Measurements from ENCODE around the gene LIPE.
"Not testable (repeated sequence)": the region's sequence is repeated elsewhere in the genome, so short reads cannot be mapped to it uniquely, and the experiment has no call there.

LIPE gene, protein sequence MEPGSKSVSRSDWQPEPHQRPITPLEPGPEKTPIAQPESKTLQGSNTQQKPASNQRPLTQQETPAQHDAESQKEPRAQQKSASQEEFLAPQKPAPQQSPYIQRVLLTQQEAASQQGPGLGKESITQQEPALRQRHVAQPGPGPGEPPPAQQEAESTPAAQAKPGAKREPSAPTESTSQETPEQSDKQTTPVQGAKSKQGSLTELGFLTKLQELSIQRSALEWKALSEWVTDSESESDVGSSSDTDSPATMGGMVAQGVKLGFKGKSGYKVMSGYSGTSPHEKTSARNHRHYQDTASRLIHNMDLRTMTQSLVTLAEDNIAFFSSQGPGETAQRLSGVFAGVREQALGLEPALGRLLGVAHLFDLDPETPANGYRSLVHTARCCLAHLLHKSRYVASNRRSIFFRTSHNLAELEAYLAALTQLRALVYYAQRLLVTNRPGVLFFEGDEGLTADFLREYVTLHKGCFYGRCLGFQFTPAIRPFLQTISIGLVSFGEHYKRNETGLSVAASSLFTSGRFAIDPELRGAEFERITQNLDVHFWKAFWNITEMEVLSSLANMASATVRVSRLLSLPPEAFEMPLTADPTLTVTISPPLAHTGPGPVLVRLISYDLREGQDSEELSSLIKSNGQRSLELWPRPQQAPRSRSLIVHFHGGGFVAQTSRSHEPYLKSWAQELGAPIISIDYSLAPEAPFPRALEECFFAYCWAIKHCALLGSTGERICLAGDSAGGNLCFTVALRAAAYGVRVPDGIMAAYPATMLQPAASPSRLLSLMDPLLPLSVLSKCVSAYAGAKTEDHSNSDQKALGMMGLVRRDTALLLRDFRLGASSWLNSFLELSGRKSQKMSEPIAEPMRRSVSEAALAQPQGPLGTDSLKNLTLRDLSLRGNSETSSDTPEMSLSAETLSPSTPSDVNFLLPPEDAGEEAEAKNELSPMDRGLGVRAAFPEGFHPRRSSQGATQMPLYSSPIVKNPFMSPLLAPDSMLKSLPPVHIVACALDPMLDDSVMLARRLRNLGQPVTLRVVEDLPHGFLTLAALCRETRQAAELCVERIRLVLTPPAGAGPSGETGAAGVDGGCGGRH

DNA sequence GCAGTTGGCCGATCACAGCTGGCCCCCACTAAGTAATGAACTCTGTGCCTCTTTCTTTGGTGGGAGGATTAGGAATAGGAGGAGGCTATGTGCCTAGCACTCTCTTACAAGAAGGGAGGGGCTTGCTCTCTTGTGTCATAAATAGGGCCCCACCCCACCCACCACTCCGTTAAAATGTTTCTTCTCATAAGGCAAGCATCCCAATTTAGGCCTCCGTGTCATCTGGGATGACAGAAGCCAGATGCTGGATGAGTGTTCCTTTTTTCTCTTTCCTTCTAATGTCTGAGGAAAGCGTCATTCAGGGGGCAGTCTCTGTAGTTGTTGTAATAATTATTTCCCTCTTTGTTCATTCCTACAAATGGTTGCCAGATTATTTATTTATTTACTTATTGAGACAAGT is at the start of gene LIPE:
TSS of gene LIPE (minus strand) at position 76 of the 400 bp plus-strand sequence. CDS start 239 bp downstream, outside the sequence.
- DNase-seq: no peak

DNA sequence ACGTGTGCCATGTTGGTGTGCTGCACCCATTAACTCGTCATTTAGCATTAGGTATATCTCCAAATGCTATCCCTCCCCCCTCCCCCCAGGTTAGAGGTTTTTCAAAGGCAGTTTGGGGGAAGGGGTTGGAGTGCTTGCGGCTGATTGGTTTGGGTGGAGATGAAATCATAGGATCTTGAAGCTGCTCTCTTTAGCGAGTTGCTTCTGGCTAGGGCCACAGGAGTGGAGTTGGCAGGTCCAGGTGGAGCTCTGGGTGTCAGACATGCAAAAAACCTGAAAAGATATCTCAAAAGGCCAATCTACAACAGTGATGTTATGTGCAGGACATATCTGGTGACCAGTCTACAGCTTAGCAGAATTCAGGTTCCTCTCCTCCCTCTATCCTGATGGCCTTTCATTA is 48.2 kb upstream of the LIPE start:
- DNase-seq: no peak

DNA sequence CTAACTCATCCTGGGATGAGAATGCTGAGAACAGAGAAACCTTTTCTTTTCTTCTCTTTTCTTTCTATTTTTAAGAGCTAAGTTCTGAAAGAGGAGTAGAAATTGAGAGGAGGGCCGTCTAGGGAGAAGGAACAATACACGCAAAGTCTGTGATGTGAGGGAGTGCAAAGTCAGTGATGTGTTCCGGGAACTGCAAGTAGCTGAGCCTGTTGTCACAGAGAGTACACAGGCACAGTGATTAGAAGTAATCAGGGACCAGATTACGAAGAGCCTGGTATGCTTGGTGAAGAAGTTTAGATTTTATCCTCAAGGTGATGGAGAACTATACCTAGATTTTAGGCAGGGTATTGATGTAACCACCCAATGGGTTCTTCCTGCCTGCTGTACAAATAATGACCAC is 47.6 kb upstream of the LIPE start:
- DNase-seq: no peak

DNA sequence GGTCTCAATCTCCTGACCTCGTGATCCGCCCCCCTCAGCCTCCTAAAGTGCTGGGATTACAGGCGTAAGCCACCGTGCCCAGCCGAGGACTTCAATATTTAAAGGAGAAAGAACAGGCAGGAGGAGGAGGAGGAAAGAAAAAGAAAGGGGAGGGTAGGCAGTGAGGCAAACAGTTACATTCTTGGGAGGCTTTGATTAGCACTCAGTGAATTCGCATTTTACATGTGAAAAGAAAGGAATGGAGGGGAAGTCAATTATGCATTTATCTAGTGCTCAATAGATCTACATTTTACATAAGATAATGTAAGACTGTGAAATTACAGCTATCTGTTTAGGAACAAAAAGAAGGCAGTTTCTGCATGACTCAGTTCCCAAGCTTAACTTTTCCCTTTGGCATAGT is 46.5 kb upstream of the LIPE start:
- no peak for DNase-seq

DNA sequence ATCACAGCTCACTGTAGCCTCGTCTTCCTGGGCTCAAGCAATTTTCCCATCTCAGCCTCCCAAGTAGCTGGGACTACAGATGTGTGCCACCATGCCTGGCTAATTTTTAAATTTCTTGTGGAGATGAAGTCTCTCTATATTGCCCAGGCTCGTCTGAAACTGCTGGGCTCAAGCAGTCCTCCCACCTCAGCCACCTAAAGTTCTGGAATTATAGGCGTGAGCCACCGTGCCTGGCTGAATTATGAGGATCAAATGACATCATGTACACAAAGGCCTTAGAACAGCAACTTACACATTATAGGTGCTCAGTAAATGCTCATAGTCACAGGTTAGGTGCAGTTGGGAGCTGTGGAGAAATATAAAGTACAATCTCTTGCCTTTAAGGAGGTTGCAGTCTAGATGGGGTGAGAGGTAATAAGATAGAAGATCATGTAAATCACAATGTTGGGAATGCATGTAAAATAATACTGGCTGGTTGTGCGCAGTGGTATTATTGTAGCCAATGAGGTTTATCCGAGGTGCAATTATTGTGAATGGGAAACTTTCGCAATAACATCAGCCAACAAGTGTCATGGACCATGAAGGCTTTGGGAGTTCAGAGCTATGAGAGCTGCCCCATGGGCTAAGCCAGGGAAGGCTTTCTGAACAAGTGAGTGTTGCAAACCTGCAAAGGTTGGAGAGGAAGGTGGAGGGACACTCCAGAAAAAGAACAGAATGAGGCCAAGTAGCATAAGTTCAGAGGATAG is 45.4 kb upstream of the LIPE start:
- no peak for DNase-seq

DNA sequence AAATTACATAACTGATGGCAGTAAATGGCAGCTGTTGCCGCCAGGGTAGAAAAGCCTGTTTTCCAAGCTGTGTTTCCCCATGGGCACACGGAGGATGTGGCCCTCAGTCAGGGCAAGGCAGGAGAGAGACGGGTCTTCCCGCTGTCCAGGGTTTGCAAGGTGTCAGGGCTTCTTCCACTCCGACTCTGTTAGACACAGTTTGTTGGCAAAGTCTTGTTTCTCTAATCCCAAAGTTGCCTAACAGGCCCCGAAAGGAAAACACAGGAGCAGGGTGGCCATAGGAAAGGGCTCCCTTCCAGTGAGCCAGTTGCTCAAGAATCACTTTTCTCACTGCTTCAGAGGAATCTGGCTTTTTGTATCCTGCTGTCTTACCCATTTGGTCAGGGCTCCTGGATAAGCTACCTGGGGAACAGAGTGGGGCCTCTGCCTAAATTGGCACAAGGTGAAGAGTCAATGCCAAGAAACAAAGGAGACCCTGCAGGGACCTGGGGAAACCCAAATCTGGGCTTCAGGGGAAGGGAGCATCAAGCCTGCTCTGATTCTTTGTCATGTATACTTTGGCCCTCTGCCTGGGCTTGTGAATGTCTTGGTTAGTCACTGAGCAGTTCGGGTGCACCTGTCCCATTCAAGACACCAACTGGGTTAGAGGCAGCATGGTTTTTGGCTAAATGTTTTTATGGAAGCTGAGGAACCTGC is 44.5 kb upstream of the LIPE start:
- DNase-seq: no peak

DNA sequence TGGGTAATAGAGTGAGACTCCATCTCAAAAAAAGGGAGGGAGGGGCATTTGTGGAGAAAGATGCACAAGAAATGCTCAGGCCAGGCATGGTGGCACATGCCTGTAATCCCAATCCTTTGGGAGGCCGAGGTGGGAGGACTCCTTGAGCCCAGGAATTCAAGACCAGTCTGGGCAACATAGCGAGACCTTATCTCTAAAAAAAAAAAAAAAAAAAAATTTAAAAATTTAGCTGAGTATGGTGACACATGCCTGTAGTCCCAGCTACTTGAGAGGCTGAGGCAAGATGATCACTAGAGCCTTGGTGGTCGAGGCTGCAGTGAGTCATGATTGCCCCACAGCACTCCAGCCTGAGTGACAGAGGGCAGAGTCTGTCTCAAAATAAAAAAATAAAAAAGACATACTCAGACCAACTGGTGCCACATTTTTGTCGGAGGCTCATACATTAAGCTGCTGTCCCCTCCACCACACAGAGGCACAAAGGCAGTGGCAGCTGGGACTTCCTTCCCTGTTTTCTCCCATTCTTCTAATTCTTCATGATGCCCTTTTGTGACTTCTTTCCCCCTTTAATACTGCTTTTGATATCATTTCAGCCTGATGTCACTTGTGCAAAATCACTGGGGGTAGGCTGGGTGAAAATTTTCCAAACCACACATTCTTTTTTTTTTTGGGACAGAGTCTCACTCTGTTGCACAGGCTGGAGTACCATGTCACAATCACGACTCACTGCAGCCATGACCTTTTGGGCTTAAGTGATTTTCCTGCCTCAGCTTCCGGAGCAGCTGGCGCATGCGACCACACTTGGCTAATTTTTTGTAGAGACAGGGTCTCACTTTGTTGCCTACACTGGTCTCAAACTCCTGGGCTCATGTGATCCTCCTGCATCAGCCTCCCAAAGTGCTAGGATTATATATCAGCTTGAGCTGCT is 42.4 kb upstream of the LIPE start:
- no peak for DNase-seq

DNA sequence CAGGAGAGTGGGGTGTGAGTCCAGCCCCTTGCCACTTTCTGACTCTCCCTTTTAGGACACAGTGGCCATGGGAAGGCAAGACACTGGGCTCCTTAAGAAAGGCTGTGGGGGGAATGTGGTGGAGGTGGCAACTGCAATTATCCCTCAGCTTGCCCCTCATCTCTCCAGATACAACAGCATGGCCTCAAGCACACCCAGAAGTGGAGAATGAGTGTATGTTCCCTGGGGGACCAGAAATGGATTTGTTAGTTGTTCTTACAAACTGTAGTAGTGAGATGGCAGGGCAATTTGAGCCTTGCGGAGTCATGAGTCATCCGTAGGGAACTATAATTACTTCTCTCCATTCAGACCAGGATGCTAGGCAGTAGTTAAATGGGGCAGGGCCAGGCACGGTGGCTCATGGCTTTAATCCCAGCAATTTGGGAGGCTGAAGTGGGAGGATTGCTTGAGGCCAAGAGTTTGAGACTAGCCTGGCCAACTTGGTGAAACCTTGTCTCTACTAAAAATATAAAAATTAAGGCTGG is 41.1 kb upstream of the LIPE start:
- DNase-seq: no peak

DNA sequence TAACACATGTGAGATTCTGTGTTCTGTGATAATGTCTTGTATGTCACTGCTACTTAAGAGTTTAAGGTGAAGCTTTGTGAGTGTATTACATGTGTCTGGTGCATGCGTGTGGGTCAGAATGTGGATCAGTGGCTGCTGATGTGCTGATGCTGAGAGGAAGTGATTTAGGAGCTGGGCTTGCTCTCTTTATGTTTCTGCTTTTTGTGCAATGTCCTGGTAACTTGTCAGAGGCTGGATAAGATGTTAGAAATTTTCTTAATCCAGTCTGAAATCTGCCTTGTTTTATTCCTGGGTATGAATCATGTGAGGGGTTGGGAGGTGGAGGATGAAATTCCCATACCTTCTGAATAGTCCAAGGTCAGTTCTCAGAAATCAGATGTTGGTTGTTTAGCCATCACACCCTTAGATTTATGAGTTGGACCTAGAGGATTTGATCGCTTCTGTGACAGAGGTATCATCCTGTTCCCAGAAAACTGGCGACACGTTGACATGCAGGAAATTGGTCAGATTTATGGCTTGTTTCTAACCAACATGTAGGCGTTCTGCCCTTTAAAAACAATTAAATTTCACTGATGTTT is 40.1 kb upstream of the LIPE start:
- no peak for DNase-seq

DNA sequence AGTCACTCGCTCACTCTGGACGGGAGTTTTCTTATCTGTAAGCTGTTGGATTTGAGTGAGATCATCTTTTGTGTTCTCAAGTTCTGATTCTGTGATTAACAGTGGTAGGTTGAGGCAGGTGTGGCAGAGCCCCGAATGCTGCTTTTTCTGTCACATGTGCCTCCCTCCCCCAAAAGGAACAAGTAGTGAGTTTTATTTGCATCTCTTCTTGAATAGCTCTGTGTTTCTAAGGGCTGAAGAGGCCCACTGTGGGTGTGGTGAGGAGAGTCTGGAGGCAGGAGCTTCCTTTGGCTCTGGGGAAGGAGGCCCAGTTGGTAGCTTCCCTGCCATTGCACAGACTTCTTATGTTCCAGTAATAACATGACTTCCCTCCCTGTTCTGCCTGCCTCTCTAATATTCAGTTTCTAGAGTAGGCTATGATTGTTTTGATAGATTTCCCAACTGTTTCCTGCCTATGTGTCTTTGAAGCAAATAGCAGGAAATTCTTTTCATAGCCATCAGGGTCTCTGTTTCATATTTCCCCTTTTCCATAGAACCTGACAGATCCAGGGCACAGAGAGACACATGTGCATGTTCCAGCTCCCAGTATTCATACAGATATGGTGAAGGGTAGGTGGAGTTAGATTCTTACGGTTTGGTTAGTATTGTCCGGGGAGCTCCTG is 39.5 kb upstream of the LIPE start:
- no peak for DNase-seq

DNA sequence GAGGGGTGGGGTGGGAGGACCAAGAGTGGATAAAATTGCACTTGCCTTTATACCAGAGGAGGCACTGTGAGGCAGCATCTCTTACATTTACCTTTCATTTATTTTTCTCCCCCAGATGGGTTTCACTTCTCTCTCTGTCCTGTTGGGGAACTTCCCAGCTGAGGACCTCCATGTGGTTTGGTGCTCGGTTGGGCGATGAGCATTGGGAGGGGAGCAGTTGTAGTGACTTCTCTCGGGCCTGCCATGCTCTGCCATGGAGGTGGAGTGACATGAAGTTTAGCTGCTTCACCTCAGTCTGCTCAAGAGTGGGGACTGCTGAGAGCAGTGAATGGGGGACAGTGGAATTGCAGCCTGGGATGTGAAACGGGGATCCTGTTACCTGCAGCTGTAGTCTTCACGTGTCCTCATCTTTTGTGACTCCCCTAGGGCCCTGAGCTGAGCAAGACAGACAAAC is 38.7 kb upstream of the LIPE start:
- DNase-seq: no peak

DNA sequence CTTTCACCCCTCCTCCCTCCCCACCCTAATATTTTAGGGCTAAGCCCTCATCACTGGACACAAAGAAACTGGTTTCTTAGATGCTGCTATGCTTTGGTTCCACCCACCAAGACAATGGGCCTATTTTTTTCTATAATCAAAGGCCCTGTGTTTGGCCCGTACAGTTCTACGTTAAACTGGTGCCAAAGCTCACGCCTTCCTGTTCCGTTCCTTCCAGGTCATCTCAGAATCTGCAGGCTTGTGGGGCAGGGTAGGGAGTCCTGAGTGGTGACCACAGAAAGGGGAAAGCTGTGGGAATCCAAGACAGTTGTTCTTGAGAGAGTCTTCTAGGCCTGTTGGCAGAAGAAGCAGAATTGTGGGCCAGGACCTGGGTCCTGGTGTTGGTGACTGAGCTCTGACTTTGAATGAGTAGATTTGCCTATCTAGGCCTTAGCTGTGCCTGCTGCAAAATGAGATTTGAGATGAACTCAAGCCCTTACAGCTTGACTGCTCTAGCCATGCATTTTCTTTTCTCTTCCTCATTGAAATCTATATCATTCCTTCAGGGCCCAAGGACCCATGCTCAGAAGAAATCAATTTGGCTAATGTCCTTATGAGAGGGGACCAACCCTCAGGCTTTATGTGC is 34.6 kb upstream of the LIPE start:
- DNase-seq: no peak

DNA sequence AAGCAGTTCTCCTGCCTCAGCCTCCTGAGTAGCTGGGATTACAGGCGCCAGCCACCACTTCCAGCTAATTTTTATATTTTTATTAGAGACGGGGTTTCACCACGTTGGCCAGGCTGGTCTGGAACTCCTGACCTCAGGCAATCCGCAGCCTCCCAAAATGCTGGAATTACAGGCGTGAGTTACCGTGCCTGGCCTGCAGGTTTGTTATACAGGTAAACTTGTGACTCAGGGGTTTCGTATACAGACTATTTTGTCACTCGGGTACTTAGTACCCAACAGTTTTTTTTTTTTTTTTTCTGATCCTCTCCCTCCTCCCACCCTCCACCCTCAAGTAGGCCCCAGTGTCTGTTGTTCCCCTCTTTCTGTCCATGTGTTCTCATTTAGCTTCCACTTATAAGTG is 34.0 kb upstream of the LIPE start:
- DNase-seq: not testable (repeated sequence)

DNA sequence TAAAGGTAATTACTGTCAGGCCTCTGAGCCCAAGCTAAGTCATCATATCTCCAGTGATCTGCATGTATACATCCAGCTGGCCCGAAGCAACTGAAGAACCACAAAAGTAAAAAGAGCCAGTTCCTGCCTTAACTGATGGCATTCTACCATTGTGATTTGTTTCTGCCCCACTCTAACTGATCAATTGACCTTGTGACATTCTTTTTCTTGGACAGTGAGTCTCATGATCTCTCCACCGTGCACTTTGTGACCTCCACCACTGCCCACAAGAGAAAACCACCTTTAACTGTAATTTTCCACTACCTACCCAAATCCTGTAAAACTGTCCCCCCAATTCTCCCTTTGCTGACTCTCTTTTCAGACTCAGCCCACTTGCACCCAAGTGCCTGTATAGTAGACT is 32.7 kb upstream of the LIPE start:
- no peak for DNase-seq

DNA sequence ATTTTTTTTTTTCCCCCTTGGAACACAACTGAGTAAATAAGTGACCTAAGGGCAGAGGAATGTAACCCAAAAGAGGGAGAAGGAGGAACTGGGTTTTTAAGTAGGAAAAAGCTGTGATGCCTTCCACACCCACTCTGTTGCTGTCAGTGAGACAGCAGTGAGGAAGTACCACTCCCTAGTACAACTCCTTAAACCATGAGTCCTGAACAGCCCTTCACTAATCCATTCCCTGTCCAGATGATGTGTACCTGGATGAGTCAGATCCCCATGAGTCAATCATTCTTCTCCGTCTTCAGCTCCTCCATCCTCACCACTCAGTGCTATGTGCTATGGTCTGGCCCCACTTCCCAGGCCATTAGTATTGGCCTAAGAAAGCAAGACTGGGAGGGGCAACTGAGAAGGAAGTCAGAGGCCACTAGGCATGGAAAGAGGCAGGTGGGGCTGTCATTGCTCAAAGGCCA is 28.5 kb upstream of the LIPE start:
- DNase-seq: no peak

DNA sequence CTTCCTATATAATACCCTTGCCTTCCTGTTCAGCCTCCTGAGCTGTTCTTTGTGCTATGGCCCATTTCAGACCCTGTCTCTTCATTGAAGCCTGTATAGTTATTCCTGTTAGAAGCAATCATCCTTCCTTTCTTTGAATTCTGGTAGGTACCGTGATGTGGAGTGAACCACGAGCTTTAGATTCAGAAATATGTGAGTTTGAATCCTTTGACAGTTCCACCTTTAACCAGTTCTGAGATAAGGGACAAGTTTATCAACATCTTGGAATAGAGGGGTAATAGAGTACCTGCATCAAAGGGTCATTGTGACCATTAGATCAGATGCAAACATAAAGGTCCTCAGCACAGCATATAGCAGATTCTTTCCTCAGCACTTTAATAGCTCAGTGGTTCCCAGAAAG is 27.9 kb upstream of the LIPE start:
- no peak for DNase-seq

DNA sequence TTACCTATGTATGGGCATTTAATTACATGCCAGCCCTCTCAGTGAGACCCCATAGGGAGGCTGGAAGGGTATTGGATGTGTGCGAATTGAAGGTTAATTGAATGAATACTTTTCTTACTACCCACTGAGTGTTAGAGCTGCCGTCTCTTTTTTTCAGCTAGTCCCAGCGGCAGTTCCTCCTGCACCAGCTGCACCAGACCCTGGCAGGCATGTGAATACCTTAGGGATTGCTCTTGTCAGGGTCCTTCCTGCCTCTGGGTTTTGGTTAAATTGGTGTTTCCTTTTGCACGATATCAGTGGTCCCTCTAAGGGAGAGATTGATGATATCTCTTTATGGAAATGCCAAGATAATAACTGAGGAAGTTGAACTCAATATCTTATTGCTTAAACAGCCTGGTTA is 25.4 kb upstream of the LIPE start:
- no peak for DNase-seq

DNA sequence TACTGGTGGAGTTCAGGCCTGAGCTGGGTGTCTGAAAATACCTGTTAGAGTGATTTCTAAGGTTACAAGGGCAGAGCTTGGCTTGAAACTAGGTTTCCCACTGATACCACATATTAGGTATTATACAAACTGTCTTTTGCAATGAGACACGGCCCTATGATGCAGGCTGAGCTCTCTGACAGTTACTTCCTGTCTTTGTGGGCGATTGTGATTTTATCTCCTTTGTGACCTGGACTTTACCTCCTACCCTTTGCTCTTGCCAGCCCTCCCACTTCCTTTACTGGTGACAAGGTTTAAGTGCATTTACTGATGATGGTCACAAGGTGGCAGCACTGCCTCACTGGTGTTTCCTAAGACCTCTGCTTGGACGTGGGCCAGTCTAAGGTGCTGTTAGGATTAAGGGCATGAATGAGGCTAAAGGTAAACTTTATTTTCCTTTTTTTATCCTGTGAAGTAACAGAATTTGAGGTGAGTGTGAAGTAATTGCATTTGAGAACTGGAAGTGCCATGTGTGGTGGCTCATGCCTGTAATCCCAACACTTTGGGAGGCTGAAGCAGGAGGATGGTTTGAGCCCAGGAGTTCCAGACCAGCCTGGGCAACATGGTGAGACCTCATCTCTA is 23.2 kb upstream of the LIPE start:
- DNase-seq: peak; percentile 76 to 80

DNA sequence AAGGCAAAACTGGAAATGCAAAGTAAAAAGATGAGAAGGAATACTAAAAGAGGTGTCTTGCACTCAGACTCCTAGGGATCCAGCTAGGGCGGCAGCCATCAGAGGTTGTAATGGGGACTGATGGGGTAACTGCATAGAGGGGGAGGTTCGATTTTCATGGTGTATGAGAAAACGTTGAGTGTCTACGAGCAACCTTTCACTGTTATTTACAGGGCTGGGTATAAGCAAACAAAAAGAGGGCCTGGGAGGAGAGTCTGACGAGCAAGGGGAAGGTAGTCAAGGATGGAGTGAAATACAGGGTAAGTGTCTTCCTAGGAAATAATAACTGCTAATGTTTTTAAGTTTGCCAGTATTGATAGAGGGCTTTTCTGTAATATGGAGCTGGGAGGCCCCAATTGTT is 21.1 kb upstream of the LIPE start:
- DNase-seq: not testable (repeated sequence)

Data from activated T-cell treated with anti-CD3 and anti-CD28 coated beads, Interleukin-2, amount 50 U/mL, for 48 hours (primary cell).